Suprapubic skin (tissue), 4 donors: ENCODE results near the gene NDUFV3. TPM values are rescaled to one million over a fixed set of nuclear protein-coding genes. Genes with fewer than 3 reads are reported as not detected.
"Not testable (repeated sequence)": the region's sequence is repeated elsewhere in the genome, so short reads cannot be mapped to it uniquely, and the experiment has no call there.

Experiments
- DNase-seq, 2 donors: peaks; one replicate each; pipeline ENCODE4 v3.0.0-alpha.2; 2019; ENCODE audit warnings: low spot score in 2 of 2
- H3K27ac ChIP-seq: fragments of 200-600 bp; sonication (generic); one replicate; pipeline ENCODE4 v1.5.1; 2019
- H3K27me3 ChIP-seq: fragments of 200-600 bp; sonication (generic); one replicate; pipeline ENCODE4 v1.5.1; 2019
- H3K36me3 ChIP-seq: fragments of 200-600 bp; sonication (generic); one replicate; pipeline ENCODE4 v1.5.1; 2019
- H3K4me1 ChIP-seq: fragments of 200-600 bp; sonication (generic); one replicate; pipeline ENCODE4 v1.5.1; 2019
- H3K4me3 ChIP-seq: fragments of 200-600 bp; sonication (generic); one replicate; pipeline ENCODE4 v1.5.1; 2019; ENCODE audit warnings: mild to moderate bottlenecking
- H3K9me3 ChIP-seq: fragments of 200-600 bp; sonication (generic); one replicate; pipeline ENCODE4 v1.5.1; 2019
- CTCF ChIP-seq, 2 donors: fragments of 200-600 bp in 1 of 2; fragments of 450-650 bp in 1 of 2; sonication (generic) in 1 of 2; IDR thresholded peaks; one replicate each; pipeline ENCODE4 v1.5.1; 2016 to 2019; ENCODE audit warnings: antibody characterized with exemption in 2 of 2, mild to moderate bottlenecking in 1 of 2, moderate library complexity in 1 of 2
- EP300 ChIP-seq: sonication (generic); formaldehyde crosslinking; IDR thresholded peaks from one replicate; pipeline ENCODE4 v1.6.1; 2017; ENCODE audit warnings: antibody characterized with exemption
- POLR2A ChIP-seq, 2 donors: fragments of 450-650 bp; IDR thresholded peaks; one replicate each; pipeline ENCODE4 v1.6.1; 2017; ENCODE audit warnings: antibody characterized with exemption in 2 of 2, mild to moderate bottlenecking in 2 of 2, moderate library complexity in 2 of 2
- POLR2AphosphoS5 ChIP-seq, 3 donors: sonication (generic); formaldehyde crosslinking; IDR thresholded peaks; one replicate each; pipeline ENCODE4 v1.6.1; 2017; ENCODE audit warnings: antibody characterized with exemption in 3 of 3
- WGBS: methylation state at CpG from one replicate; pipeline ENCODE4 v1.1.5; 2018; 5-methylcytosine and 5-hydroxymethylcytosine counted together
- total RNA-seq, 4 donors: library from RNA; depleted of rRNA; stranded (reverse); fragments of >200 nt; gene quantifications; one replicate each; pipeline ENCODE4 v1.1.0, GENCODE V29; 2016

NDUFV3 gene
- total RNA-seq, 4 donors from 2014 or later = 44.1 to 69.3 (median 60.0) TPM

DNA sequence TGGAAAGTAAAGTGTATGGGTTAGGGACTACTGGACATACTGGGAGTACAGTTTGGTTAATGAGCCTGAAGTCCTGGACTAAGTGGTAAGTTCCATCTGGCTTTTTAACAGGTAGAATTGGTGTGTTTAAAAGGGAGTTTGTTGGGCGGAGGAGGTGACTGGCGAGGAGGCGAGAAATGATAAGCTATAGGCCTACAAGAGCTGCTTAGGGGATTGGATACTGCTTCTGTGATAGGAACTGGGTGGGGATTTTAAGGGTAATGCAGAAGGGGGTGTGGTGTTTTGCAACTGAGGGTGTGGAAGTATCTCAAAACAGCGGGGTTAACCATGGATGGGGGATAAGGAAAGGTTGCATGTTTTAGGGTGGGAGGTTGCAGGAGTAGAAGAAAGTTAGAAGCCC, 28.8 kb downstream of the NDUFV3 start:
- Histone ChIP-seq H3K27me3 (no peaks in the 10 kb centered on the region), H3K27ac (no peak overlapping the region), H3K4me3 (no peak overlapping the region), H3K4me1 (peaks cover 10% of the 10 kb centered on the region), H3K9me3 (no peaks in the 10 kb centered on the region), H3K36me3 (no peaks in the 10 kb centered on the region)
- DNase-seq = no peak
- TF ChIP-seq POLR2AphosphoS5 (IDR thresholded peaks at IDR 0.05) = no peak
- TF ChIP-seq POLR2A (IDR thresholded peaks at IDR 0.05) = no peak
- TF ChIP-seq CTCF (IDR thresholded peaks at IDR 0.05) = no peak
- no peak for TF ChIP-seq EP300
- 88% methylated on average over 4 of the region's 4 CpGs for WGBS

DNA sequence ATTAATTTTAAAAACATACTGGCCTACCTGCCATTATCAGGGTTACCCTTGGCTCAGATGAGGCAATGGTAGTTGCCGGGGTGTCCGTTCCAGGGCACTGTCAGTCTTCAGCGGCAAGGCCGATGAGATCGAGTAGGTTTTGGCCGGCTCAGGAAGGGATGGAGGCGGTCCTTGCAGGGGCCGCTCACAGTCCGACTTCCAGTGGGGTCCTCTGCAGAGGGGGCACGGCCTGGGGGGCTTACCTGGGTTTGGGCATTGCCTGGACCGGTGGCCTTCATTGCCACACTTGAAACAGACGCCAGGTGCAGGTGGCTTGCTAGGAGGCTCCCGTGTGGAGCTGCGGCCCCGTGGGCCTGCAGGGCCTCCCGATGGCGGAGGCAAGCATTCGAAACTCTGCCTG, 29.8 kb downstream of the NDUFV3 start:
- H3K27me3 ChIP-seq = no peaks in the 10 kb centered on the region
- TF ChIP-seq CTCF (IDR thresholded peaks at IDR 0.05) (no peak), EP300 (no peak), POLR2AphosphoS5 (IDR thresholded peaks at IDR 0.05) (no peak)
- DNase-seq = no peak
- no peak overlapping the region for H3K4me3 ChIP-seq
- WGBS = 89% methylated on average over 16 of the region's 18 CpGs
- H3K27ac ChIP-seq = no peak overlapping the region
- H3K4me1 ChIP-seq = peaks cover 10% of the 10 kb centered on the region
- no peaks in the 10 kb centered on the region for H3K36me3 ChIP-seq
- no peaks in the 10 kb centered on the region for H3K9me3 ChIP-seq

DNA sequence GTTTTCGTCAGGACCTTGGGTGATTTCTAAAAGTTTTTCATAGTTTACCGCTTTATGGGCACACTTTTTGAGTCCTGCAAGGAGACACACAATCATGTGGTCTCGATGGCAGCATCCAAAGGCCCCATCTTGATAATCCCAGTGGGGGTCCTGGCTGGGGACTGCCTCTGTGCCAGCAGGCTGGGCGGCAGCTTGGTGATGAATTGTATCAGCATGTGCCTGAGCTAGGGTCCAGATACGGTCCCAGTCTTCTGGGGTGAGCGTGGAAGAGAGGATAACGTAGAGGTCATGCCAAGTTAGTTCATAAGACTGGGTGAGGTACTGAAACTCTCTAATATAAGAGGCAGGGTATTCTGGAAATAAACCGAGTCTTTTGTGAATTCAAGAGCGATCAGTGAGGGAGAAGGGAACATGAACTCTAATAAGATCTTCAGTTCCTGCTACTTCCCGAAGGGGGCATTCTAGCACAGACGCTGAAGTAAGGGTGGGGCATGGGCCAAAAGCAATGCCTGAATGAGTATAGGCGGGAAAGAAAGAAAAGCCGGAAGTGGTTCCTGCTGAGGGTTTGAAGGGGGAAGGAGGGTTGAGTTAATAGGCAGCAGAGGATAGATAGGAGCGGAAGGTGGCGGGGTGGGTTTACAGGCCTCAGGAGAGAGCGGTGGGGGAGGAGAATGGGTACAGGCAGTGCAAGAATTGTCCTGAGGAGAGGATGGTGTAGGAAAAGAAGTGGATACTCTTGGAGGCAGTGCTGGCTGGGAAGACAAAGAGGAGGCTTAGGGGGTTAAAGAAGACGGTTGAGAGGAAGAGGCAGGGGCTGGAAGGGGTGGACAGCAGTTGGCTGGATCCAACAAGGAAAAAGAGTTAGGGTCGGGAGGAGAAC, 30.7 kb downstream of the NDUFV3 start:
- TF ChIP-seq EP300 (no peak), POLR2AphosphoS5 (IDR thresholded peaks at IDR 0.05) (peak in 2 of 3 donors; percentile 41 to 68), POLR2A (IDR thresholded peaks at IDR 0.05) (no peak), CTCF (IDR thresholded peaks at IDR 0.05) (peak; percentile 75 to 77)
- Histone ChIP-seq H3K4me3 (no peak overlapping the region), H3K27ac (no peak overlapping the region), H3K36me3 (no peaks in the 10 kb centered on the region), H3K9me3 (no peaks in the 10 kb centered on the region), H3K4me1 (peaks cover 10% of the 10 kb centered on the region), H3K27me3 (no peaks in the 10 kb centered on the region)
- DNase-seq = peak; percentile 83 to 88
- WGBS = 23% methylated on average over 18 of the region's 18 CpGs

GRCh38 chr21:42924433-42924751, 31.3 kb downstream of the NDUFV3 start:
- Histone ChIP-seq H3K9me3 (no peaks in the 10 kb centered on the region), H3K4me1 (peaks cover 10% of the 10 kb centered on the region), H3K36me3 (no peaks in the 10 kb centered on the region), H3K27me3 (no peaks in the 10 kb centered on the region), H3K27ac (no peak overlapping the region), H3K4me3 (no peak overlapping the region)
- TF ChIP-seq CTCF (IDR thresholded peaks at IDR 0.05) (no peak), POLR2A (IDR thresholded peaks at IDR 0.05) (no peak), EP300 (no peak), POLR2AphosphoS5 (IDR thresholded peaks at IDR 0.05) (no peak)
- 90% methylated on average over 6 of the region's 6 CpGs for WGBS
- DNase-seq = no peak

- WGBS = 91% methylated on average over 26 of the region's 29 CpGs
- Histone ChIP-seq H3K36me3 (no peaks in the 10 kb centered on the region), H3K27me3 (no peaks in the 10 kb centered on the region), H3K9me3 (no peaks in the 10 kb centered on the region), H3K4me3 (no peak within 1 kb of the TSS), H3K27ac (no peak within 1 kb of the TSS), H3K4me1 (peaks cover 10% of the 10 kb centered on the region)
- DNase-seq = no peak
- no peak for TF ChIP-seq POLR2A (IDR thresholded peaks at IDR 0.05)
- TF ChIP-seq POLR2AphosphoS5 (IDR thresholded peaks at IDR 0.05) = no peak
- TF ChIP-seq EP300 = no peak
- TF ChIP-seq CTCF (IDR thresholded peaks at IDR 0.05) = no peak
Measured at GRCh38 chr21:42925114-42925926, 32.2 kb downstream of the NDUFV3 start, which contains the start of gene ERVH48-1. Gene ERVH48-1 (minus strand): TSS chr21:42925630. CDS start chr21:42919006, 6,624 bp downstream.

GRCh38 chr21:42927474-42928200, 34.5 kb downstream of the NDUFV3 start:
- WGBS = 92% methylated on average over 22 of the region's 23 CpGs
- DNase-seq = peak in 1 of 2 donors; percentile 31
- H3K9me3 ChIP-seq, H3K4me3 ChIP-seq, H3K27ac ChIP-seq, H3K36me3 ChIP-seq, H3K27me3 ChIP-seq: not testable (repeated sequence)
- peaks cover 14% of the 10 kb centered on the region for H3K4me1 ChIP-seq
